Esophagus muscularis mucosa (tissue), 4 donors: ENCODE data around the gene NUP35. TPM values are rescaled to one million over a fixed set of nuclear protein-coding genes. Genes with fewer than 3 reads are reported as not detected.

ENCODE experiments used
- DNase-seq: peaks from one replicate; pipeline ENCODE4 v3.0.0-alpha.2; 2017; ENCODE audit errors: extremely low spot score
- H3K27ac ChIP-seq, 4 donors: fragments of 200-600 bp; sonication (generic); replicated peaks in 1 of 4; 1 replicate in 3 of 4; 2 replicates in 1 of 4; pipeline ENCODE4 v1.5.1; 2016 to 2019; ENCODE audit warnings: mild to moderate bottlenecking in 1 of 4
- H3K27me3 ChIP-seq, 4 donors: fragments of 200-600 bp; sonication (generic); one replicate each; pipeline versions ENCODE4 v1.5.1 to v1.6.0; 2016 to 2019
- H3K36me3 ChIP-seq, 4 donors: fragments of 200-600 bp; sonication (generic); one replicate each; pipeline ENCODE4 v1.5.1; 2016 to 2019
- H3K4me1 ChIP-seq, 4 donors: fragments of 200-600 bp; sonication (generic); one replicate each; pipeline ENCODE4 v1.5.1; 2016 to 2019
- H3K4me3 ChIP-seq, 4 donors: fragments of 200-600 bp; sonication (generic); 1 replicate in 2 of 4; 2 replicates in 2 of 4; pipeline ENCODE4 v1.5.1; 2016 to 2019; ENCODE audit warnings: mild to moderate bottlenecking in 4 of 4, moderate library complexity in 1 of 4
- H3K9me3 ChIP-seq, 4 donors: fragments of 200-600 bp; sonication (generic); 1 replicate in 3 of 4; 2 replicates in 1 of 4; pipeline ENCODE4 v1.5.1; 2016 to 2019
- CTCF ChIP-seq, 3 experiments: fragments of 200-600 bp in 2 of 3; fragments of 450-650 bp in 1 of 3; sonication (generic) in 2 of 3; IDR thresholded peaks; one replicate each; pipeline ENCODE4 v1.5.1; 2017 to 2019; ENCODE audit warnings: antibody characterized with exemption in 3 of 3, mild to moderate bottlenecking in 2 of 3, moderate library complexity in 1 of 3
- EP300 ChIP-seq: sonication (generic); formaldehyde crosslinking; IDR thresholded peaks from one replicate; pipeline ENCODE4 v1.6.1; 2017; ENCODE audit warnings: antibody characterized with exemption
- POLR2A ChIP-seq: fragments of 450-650 bp; IDR thresholded peaks from one replicate; pipeline ENCODE4 v1.6.1; 2017; ENCODE audit warnings: antibody characterized with exemption, moderate library complexity, mild to moderate bottlenecking, low read depth
- POLR2AphosphoS5 ChIP-seq, 2 donors: sonication (generic); formaldehyde crosslinking; IDR thresholded peaks; one replicate each; pipeline ENCODE4 v1.6.1; 2017; ENCODE audit warnings: antibody characterized with exemption in 2 of 2
- whole genome bisulfite sequencing: methylation state at CpG from one replicate; pipeline ENCODE4 v1.1.5; 2018; 5-methylcytosine and 5-hydroxymethylcytosine counted together
- intact Hi-C: fragments of 100-400 bp; cut with DNase I; formaldehyde crosslinking; loops from one replicate; pipeline ENCODE4 v1.15.1; 2023
- total RNA-seq, 4 donors: library from RNA; depleted of rRNA; stranded (reverse); fragments of >200 nt; gene quantifications; one replicate each; pipeline versions ENCODE4 v1.1.0 to v1.2.1, GENCODE V29; 2016

The NUP35 gene
- total RNA-seq, 4 donors from 2014 or later = 7.6 to 11.6 (median 10.7) TPM

- no peak for TF ChIP-seq POLR2AphosphoS5 (IDR thresholded peaks at IDR 0.05)
- TF ChIP-seq EP300 = no peak
- no peak for TF ChIP-seq CTCF (IDR thresholded peaks at IDR 0.05)
- TF ChIP-seq POLR2A = no peak
Observed at GRCh38 chr2:183179156-183179555, 54.9 kb downstream of the NUP35 start.

GRCh38 chr2:183185534-183185933 is 61.3 kb downstream of the NUP35 start:
- intact Hi-C loops = no loop called here
- H3K4me1 ChIP-seq = no peaks in the 10 kb centered on the region
- peaks cover 0 to 18% (median 2%) of the 10 kb centered on the region in 4 donors for H3K9me3 ChIP-seq
- no peak for DNase-seq
- TF ChIP-seq POLR2AphosphoS5 (IDR thresholded peaks at IDR 0.05) (no peak), EP300 (no peak), POLR2A (no peak), CTCF (IDR thresholded peaks at IDR 0.05) (no peak)
- peaks cover 0 to 75% (median 10%) of the 10 kb centered on the region in 4 donors for H3K36me3 ChIP-seq
- no peaks in the 10 kb centered on the region for H3K27me3 ChIP-seq
- H3K4me3 ChIP-seq = no peak overlapping the region
- no peak overlapping the region for H3K27ac ChIP-seq

More at GRCh38 chr2:183179156-183179555, 54.9 kb downstream of the NUP35 start:
- Histone ChIP-seq H3K4me1 (no peaks in the 10 kb centered on the region), H3K9me3 (peaks cover 0 to 25% (median 5%) of the 10 kb centered on the region in 4 donors), H3K27me3 (no peaks in the 10 kb centered on the region), H3K36me3 (peaks cover 0 to 48% (median 11%) of the 10 kb centered on the region in 4 donors), H3K27ac (no peak overlapping the region), H3K4me3 (no peak overlapping the region)
- 77% methylated on average over 3 of the region's 4 CpGs for WGBS
- no peak for DNase-seq
- intact Hi-C loops = no loop called here

DNA sequence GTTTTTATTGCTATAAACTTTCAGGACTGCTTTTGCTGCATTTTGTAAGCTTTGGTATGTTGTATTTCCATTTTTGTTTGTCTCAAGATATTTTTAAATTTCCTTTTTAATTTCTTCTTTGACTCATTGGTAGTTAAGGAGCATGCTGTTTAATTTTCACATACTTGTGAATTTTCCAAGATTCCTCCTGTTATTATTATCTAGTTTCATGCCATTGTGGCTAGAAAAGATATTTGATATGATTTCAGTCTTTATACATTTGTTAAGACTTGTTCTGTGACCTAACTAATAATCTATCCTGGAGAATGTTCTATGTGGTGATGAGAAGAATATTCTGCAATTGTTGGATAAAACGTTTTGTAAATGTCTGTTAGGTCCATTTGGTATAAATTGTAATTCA is 62.1 kb downstream of the NUP35 start:
- no peak overlapping the region for H3K27ac ChIP-seq
- peaks cover 4 to 71% (median 10%) of the 10 kb centered on the region in 4 donors for H3K36me3 ChIP-seq
- no peak overlapping the region for H3K4me3 ChIP-seq
- peaks cover 0 to 18% (median 2%) of the 10 kb centered on the region in 4 donors for H3K9me3 ChIP-seq
- H3K4me1 ChIP-seq = no peaks in the 10 kb centered on the region
- intact Hi-C loops = no loop called here
- H3K27me3 ChIP-seq = no peaks in the 10 kb centered on the region
- 56% methylated on average over 1 of the region's 1 CpG for WGBS
- no peak for DNase-seq
- TF ChIP-seq EP300 = no peak
- no peak for TF ChIP-seq CTCF (IDR thresholded peaks at IDR 0.05)
- TF ChIP-seq POLR2A = no peak
- no peak for TF ChIP-seq POLR2AphosphoS5 (IDR thresholded peaks at IDR 0.05)

DNA sequence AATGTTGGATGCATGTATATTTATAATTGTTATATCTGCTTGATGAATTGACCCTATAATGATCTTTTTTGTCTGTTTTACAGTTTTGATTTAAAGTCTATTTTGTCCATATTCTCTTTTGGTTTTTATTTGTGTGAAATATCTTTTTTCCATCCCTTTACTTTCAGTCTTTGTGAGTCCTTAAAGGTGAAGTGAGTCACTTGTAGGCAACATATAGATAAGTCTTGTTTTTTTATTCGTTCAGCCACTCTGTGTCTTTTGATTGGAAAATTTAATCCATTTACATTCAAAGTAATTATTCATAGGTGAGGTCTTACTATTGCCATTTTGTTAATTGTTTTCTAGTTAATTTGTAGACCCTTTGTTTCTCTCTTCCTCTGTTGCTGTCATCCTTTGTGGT is 62.5 kb downstream of the NUP35 start:
- no peaks in the 10 kb centered on the region for H3K4me1 ChIP-seq
- no peak for DNase-seq
- intact Hi-C loops = no loop called here
- peaks cover 4 to 67% (median 10%) of the 10 kb centered on the region in 4 donors for H3K36me3 ChIP-seq
- TF ChIP-seq POLR2AphosphoS5 (IDR thresholded peaks at IDR 0.05) (no peak), EP300 (no peak), POLR2A (no peak), CTCF (IDR thresholded peaks at IDR 0.05) (no peak)
- no peak overlapping the region for H3K4me3 ChIP-seq
- WGBS = 88% methylated on average over 1 of the region's 1 CpG
- no peaks in the 10 kb centered on the region for H3K27me3 ChIP-seq
- no peak overlapping the region for H3K27ac ChIP-seq
- H3K9me3 ChIP-seq = peaks cover 0 to 18% (median 2%) of the 10 kb centered on the region in 4 donors

GRCh38 chr2:183192343-183192742 is 68.1 kb downstream of the NUP35 start:
- TF ChIP-seq EP300 (no peak), CTCF (IDR thresholded peaks at IDR 0.05) (no peak), POLR2A (no peak), POLR2AphosphoS5 (IDR thresholded peaks at IDR 0.05) (no peak)
- no peaks in the 10 kb centered on the region for H3K27me3 ChIP-seq
- intact Hi-C loops = no loop called here
- no peaks in the 10 kb centered on the region for H3K9me3 ChIP-seq
- 86% methylated on average over 1 of the region's 1 CpG for WGBS
- H3K27ac ChIP-seq = no peak overlapping the region
- peaks cover 0 to 28% (median 7%) of the 10 kb centered on the region in 4 donors for H3K36me3 ChIP-seq
- no peak for DNase-seq
- H3K4me3 ChIP-seq = no peak overlapping the region
- no peaks in the 10 kb centered on the region for H3K4me1 ChIP-seq
